ENCODE data around the gene SLC9A6.

Gene SLC9A6

DNA sequence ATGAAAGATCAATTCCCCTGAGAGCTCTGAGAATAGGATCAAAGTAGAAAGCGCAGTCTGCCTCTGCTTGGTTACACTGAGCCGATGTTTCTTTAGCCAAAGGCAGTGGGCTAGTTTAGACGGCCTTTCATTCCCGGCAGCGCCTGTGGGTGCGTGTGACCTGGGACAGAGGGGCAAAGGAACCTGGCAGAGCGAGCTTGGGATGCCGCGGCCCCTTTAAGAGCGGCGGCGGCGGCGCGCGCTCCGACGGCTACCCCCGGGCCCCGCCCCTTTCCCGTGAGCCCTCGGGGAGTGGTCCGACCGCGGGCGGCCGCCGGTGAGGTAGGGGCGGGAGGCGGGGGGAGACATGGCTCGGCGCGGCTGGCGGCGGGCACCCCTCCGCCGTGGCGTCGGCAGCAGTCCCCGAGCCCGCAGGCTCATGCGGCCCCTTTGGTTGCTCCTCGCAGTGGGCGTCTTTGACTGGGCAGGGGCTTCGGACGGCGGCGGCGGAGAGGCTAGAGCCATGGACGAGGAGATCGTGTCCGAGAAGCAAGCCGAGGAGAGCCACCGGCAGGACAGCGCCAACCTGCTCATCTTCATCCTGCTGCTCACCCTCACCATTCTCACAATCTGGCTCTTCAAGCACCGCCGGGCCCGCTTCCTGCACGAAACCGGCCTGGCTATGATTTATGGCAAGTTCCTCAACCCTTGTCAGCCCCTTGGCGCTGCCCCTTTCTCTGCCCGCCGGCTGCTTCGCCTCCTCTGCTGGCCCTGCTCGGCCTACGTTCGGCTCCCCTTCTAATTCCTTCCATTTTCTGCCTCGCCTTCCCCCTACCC, at the start of gene SLC9A6:
SLC9A6 (plus strand) TSS at position 279 of the 816 bp plus-strand sequence; CDS start at position 503, 224 bp downstream.
- H3K4me3 ChIP-seq (ENCODE audit: low read depth, low read length), result peak within 1 kb of the TSS; percentile 85

DNA sequence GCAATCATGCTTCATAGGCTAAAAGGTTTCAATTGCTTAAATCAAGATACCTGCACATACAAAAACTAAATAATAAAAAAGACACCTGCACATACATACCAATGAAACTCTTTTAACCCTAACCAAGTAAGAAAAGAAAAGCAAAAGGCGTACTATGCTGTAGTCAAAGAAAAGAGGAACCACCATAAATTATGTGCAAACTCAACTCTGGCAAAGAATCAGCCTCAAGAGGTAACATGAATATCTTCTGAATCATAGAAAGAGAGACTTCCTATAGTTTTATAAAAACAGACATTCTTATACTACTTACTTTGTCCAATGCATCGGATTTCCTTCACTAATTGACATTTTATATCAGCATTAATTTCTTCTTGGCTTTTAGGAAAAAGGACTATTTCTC, 40.7 kb upstream of the SLC9A6 start:
- no peak overlapping the region for H3K4me3 ChIP-seq (ENCODE audit: low read depth, low read length)

DNA sequence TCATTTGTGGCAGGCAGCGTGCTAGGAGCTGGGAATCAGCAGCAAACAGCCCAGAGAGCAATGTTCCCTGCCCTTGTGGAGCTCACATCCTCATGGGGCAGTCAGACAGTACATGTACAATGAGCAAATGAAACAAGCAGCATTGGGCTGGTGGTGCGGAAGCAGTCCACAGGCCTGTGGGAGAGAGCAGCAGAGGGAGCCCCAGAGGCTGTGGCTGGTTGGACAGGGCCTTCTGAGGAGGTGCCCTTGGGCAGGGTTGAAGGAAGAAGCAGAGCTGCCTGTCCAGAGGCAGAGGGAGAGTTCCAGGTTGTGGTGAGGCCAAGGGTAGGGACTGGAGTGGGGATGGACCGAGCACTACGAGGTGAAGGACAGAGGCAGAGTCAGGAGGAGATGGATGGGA, 33.9 kb upstream of the SLC9A6 start:
- no peak overlapping the region for H3K4me3 ChIP-seq (ENCODE audit: low read depth, low read length)

DNA sequence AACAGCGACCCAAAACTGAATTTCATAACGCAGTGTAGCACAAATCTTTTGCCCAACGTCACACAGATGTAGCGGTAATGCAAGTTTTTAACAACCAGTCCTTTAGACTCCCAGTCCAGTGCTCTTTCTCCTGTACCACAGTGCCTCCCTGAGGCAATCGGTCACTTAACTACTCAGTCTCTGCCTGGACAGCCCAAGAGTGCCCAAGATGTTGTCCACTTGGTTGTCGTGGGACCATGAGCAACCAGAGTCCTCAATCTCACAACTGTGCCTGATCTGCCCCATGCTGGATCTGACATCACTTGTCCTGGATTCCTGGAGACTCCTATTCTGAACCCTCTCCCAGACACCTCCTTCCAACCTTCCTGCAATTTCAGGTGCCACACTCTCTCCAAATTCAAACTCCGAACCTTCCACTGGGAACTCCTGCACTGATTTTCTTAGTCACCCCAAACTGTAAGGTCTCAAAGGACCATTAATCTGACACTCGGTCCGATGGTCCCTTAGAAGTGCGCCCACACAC, 12.1 kb upstream of the SLC9A6 start:
- H3K4me3 ChIP-seq (ENCODE audit: low read depth, low read length), result peak overlapping the region; percentile 81

DNA sequence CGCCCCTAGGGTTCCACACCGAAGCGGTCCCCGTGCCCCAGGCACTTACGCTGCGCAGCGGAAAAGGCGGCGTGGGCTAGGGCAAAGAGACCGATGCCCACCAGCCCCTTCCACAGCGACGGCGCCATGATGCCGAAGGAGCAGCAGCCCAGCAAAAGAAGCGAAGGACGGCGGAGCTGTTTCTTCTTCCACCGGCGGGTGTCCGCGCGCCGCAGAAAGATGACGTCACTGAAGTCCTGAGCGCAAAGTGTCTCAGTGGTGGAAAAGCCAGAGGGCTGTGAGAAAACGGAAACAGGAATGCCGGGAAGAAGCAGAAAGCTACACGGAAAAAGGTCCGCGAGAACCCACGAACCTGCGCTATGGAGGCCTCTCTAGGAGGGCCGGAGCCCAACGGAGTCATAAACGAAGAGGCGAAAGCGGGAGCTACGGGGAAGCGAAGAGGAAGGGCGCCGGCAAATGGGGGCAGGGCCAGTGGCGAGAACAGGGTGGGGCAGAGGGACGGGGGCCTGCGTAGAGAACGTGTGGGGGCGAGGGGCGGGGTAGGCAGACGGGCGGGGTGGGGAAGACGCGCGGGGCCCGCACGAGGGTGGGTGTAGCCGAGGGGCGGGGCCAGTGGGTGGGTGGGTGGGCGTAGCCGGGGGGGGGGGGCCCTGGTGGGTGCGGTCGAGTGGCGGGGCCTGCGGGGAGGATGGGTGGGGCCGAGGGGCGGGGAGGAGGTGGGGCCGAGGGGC, 11.5 kb upstream of the SLC9A6 start, which contains the start of gene MMGT1:
MMGT1 (minus strand) TSS at position 441 of the 731 bp plus-strand sequence; CDS start at position 128, 313 bp downstream.
- H3K4me3 ChIP-seq (ENCODE audit: low read depth, low read length), result peak within 1 kb of the TSS; percentile 81

- no peak overlapping the region for H3K4me3 ChIP-seq (ENCODE audit: low read depth, low read length)
These were observed 10.9 kb upstream of the SLC9A6 start for GRCh38 chrX:135974279-135974856.

GRCh38 chrX:135975421-135975820, 9.8 kb upstream of the SLC9A6 start:
- H3K4me3 ChIP-seq (ENCODE audit: low read depth, low read length), result no peak overlapping the region

- no peak overlapping the region for H3K4me3 ChIP-seq (ENCODE audit: low read depth, low read length)
These were observed 7.6 kb upstream of the SLC9A6 start for GRCh38 chrX:135977611-135978010.

DNA sequence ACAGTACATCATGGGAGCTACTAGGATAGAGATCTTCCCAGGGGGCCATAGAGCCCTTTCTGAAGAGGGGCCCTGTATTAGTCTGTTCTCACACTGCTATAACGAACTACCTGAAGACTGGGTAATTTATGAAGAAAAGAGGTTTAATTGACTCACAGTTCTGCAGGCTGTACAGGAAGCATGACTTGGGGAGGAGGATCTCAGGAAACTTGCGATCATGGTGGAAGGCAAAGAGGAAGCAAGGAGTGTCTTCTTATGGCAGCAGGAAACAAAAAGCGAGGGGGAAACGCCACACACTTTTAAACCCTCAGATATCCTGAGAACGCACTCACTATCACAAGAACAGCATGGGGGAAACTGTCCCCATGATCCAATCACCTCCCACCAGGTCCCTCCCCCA, 4.2 kb upstream of the SLC9A6 start:
- no peak overlapping the region for H3K4me3 ChIP-seq (ENCODE audit: low read depth, low read length)

- H3K4me3 ChIP-seq (ENCODE audit: low read depth, low read length), result no peak overlapping the region
These were observed 3.6 kb upstream of the SLC9A6 start for GRCh38 chrX:135981668-135982067.

DNA sequence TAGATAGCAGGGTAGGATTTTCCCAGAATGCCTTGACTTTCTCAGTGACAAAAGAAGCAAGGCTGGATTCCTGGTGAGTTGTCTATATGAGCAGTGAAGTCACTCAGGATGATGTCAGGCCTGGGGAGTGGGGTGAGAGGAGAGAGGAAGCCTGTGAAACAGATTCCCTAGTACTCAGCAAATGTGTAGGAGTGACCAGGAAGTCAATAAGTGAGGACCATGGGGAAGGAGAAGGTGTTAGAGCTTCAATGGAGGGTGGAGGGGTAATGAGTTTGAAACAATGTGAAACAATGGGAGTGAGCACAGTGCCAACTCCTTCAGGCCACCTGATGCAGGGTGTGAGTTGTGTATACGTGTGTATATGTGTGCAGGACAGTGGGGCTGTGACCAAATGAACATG, 2.4 kb upstream of the SLC9A6 start:
- H3K4me3 ChIP-seq (ENCODE audit: low read depth, low read length), result no peak overlapping the region

- no peak overlapping the region for H3K4me3 ChIP-seq (ENCODE audit: low read depth, low read length)
These were observed 979 bp upstream of the SLC9A6 start for GRCh38 chrX:135984256-135984655.

DNA sequence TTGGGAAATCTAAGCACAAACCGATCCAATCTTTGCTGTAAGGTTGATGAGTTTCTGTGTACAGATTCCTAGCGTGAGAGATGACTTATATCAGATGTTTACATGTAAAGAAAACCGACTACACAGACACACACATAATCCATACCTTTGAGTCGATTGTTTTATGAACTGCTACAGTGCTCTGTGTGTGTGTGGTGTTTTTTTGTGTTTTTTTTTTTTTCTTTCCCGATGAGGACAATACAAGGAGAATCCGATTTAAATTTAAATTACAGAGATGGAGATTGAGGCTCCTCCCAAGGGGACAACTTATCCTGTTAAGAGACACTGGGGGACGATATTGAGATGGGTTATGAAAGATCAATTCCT, 461 bp upstream of the SLC9A6 start:
- peak overlapping the region; percentile 47 for H3K4me3 ChIP-seq (ENCODE audit: low read depth, low read length)

DNA sequence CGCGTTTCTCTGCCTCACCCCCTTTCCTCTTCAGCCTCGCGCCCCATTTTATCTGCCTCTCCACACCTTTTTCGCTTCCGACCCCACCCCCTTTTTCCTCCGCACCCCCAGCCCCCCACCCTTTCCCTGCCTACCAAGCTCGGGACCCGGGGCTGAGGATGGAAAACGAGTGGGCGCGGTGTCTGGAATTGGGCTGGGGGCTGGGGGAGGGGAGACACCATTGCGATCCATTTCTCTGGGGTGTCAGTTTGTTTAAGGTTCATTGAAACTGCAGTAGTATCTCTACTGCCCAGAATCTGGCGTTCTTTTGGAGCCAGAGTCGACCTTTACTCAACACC, 707 bp downstream of the SLC9A6 start:
- peak overlapping the region; percentile 85 for H3K4me3 ChIP-seq (ENCODE audit: low read depth, low read length)

DNA sequence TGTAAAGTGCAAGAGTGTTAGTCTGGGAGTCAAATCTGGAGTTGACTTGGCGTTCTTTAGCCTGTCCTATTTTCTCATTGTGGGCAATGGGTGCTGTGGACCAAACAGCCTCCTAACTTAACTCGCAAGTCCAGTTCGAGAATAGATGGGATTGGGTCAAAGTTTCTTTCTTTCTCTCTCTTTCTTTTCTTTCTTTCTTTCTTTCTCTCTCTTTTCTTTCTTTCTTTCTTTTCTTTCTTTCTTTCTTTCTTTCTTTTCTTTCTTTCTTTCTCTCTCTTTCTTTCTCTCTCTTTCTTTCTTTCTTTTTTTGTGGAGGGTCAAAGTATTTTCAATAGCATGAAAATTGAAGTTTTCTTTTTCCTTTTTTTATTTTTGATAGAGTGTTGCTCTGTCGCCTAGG, 3.0 kb downstream of the SLC9A6 start:
- H3K4me3 ChIP-seq (ENCODE audit: low read depth, low read length), result no peak overlapping the region

DNA sequence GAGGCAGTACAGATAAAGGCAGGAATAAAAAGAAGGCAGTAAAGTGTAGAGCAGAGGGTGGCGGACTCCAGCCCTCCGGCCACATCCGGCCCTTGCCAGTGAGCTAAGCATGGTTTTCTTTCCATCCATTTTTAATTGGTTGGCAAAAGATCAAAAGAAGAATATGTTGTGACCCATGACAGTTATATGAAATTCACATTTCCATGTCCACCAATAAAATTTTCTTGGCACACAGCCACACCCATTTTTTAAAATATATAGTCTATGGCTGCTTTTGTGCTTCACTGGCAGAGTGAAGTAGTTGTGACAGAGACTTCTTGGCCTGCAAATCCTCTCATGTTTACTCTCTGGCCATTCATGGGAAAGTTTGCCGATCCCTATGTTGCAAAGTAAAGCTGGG, 29.8 kb downstream of the SLC9A6 start:
- no peak overlapping the region for H3K4me3 ChIP-seq (ENCODE audit: low read depth, low read length)

- H3K4me3 ChIP-seq (ENCODE audit: low read depth, low read length), result no peak overlapping the region
These were observed 31.6 kb downstream of the SLC9A6 start for GRCh38 chrX:136016881-136017280.

DNA sequence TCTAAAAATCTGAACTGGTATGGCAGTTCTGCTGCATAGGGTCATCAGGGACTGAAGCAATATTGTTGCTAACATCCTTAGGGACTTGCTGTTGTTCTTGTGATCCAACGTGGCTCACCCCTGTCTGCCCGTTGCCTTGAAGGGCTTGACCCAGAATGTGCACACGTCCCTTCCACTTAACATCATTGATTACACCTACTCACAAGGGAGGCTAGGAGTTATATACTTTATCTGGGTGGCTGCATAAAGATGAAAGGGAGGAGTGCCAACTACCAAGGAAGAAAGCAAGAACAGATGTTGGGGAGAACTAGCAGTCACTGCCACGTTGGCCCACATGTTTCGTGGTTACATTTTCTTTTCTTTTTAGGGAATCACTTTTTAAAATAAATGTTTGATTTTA, 34.0 kb downstream of the SLC9A6 start:
- H3K4me3 ChIP-seq (ENCODE audit: low read depth, low read length), result no peak overlapping the region

DNA sequence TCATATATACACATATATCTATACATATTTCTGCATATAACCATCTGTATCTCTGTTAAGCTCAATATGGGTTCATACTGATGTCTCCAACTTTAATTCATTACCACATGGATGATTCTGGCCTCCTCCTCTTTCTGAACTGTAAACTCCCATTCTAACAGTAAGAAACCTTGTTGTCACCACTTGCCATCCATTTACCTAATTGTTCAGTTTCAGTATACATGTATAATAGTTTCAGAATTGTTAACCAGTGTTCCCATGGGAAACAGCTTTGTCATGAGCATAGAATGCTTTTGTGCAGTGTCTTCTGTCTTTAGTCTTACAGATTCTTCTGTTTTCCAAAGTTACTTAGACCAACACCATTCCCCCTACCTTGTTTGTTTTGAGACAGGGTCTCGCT, 35.9 kb downstream of the SLC9A6 start:
- H3K4me3 ChIP-seq (ENCODE audit: low read depth, low read length), result no peak overlapping the region

DNA sequence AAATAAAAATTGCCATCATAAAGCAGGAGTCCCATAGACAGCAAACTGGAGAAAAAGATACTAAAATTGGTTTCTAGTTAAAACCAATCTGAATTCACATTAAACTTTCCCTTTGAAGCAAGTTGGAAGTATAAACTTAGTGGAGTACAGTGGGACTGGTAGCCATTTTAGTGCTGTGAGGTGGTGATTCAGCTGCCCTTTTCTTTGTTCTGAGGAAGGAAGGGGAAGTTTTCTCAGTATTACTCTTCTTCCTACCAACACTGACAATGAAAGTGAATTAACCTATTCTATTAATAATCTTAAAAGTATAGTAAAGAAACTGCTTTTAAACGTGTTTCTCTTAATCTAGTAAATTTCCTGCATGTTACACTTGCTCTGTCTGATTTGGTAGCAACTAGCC, 36.7 kb downstream of the SLC9A6 start:
- H3K4me3 ChIP-seq (ENCODE audit: low read depth, low read length), result no peak overlapping the region

DNA sequence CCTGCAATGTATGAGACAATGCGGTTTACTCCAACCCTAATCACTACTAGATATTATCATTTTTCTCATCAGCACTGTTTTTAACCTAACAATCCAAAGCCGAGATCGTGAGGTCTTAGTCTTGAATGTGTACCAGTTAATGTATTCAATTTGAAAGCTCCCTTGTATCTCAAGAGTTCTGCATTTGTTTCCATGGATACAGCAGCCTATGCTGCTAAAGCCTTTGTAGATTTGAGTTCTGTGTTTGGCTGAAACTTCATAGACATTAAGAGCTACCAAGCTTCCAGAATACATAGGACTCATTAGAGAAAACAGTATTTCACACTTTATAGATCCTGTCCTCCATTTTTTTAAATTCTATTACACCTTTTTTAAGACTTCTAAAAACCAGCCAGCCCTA, 39.9 kb downstream of the SLC9A6 start:
- no peak overlapping the region for H3K4me3 ChIP-seq (ENCODE audit: low read depth, low read length)

Measured in iPS-11a (cell line).